ENCODE results near the gene DMTF1. TPM values are rescaled to one million over a fixed set of nuclear protein-coding genes. Genes with fewer than 3 reads are reported as not detected.

DMTF1 gene
- total RNA-seq, 1 donor from 2014 or later = 81.7 TPM

DNA sequence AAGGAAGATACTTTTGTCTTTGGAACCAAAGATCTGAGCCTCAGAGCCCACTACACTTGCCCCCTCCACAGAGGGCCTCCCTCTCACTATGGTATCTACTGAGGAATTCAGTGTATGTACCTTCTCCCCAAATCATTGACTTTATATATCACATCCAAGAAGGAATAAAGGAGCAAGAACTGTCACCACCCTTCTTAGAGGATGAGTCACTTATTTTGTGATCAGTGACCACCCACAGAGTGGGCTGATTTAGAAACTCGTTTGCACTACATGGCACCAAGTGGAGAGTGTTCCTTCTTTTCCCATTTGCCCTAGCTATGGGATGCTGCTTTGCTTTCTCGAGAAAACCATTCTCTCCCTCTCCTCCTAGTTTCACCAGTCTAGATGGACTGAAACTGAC lies 61.6 kb downstream of the DMTF1 start:
- Histone ChIP-seq H3K27ac (no peak overlapping the region), H3K9me3 (no peaks in the 10 kb centered on the region), H3K4me3 (no peak overlapping the region), H3K36me3 (peaks cover 7% of the 10 kb centered on the region), H3K27me3 (ENCODE audit: low read depth) (no peaks in the 10 kb centered on the region), H3K4me1 (peaks cover 73% of the 10 kb centered on the region)
- ATAC-seq (no peak), DNase-seq (no peak)
- TF ChIP-seq, protein P1, sequence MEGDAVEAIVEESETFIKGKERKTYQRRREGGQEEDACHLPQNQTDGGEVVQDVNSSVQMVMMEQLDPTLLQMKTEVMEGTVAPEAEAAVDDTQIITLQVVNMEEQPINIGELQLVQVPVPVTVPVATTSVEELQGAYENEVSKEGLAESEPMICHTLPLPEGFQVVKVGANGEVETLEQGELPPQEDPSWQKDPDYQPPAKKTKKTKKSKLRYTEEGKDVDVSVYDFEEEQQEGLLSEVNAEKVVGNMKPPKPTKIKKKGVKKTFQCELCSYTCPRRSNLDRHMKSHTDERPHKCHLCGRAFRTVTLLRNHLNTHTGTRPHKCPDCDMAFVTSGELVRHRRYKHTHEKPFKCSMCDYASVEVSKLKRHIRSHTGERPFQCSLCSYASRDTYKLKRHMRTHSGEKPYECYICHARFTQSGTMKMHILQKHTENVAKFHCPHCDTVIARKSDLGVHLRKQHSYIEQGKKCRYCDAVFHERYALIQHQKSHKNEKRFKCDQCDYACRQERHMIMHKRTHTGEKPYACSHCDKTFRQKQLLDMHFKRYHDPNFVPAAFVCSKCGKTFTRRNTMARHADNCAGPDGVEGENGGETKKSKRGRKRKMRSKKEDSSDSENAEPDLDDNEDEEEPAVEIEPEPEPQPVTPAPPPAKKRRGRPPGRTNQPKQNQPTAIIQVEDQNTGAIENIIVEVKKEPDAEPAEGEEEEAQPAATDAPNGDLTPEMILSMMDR (IDR thresholded peaks at IDR 0.05) = no peak
- intact Hi-C loops (cut with DNase I) = no loop called here

DNA sequence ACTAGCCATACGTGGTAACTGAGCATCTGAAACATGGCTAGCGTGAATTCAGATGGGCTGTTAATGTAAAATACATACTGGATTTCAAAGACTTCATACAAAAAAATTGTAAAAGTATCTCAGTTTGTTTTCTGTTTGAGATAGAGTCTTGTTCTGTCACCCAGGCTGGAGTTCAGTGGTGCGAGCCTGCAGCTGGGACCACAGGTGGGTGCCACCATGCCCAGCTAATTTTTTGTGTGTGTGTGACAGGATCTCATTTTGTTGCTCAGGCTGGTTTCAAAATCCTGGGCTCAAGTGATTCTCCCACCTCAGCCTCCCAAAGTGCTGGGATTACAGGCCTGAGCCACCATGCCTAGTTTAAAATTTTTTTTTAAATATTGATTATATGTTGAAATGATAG lies 62.8 kb downstream of the DMTF1 start:
- intact Hi-C loops (cut with DNase I) = no loop called here

DNA sequence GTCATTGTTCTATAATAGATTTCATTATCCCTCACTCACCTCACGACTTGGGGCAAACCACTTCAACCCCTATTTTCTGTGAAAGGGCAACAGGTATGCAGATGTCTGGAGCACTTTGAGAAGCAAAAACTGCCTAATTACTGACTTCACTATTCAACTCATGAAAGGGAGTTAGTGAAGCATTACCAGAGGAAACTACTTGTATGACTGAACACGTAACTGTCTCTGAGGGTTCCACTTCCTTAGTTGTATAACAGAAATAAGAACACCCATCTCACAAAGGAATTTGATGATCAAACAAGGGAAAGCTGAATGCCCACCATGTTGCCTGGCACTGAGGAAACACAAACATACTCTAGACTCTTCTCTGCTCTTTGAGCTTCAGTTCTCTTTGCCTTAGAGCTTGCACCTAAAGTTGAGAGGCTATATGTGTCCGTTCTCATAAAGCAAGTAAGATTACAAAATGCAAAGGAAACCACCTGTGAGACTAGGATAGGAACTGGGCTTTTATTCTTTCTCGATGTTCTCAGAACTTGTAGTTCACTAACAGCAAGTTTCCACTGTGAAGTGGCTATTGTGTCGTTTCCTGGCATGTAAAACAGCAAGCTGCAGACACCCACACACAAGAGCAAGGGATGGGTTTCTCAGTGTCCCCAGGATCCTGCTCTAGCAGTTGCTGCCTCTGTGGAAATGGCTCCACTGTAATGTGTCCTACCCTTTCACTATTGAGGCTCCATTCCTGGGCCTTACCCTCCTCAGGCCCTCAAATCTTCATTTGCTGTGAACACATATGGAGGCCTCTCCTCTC lies 64.7 kb downstream of the DMTF1 start:
- H3K4me1 ChIP-seq = peaks cover 65% of the 10 kb centered on the region
- no peaks in the 10 kb centered on the region for H3K27me3 ChIP-seq (ENCODE audit: low read depth)
- intact Hi-C loops (cut with DNase I) = no loop called here
- H3K27ac ChIP-seq = peak overlapping the region; percentile 93
- no peaks in the 10 kb centered on the region for H3K9me3 ChIP-seq
- H3K4me3 ChIP-seq = peak overlapping the region; percentile 92
- ATAC-seq (peak in 1 of 2 donors; percentile 11), DNase-seq (no peak)
- TF ChIP-seq, protein P1 (IDR thresholded peaks at IDR 0.05) = no peak
- H3K36me3 ChIP-seq = peaks cover 6% of the 10 kb centered on the region

More for the DNA sequence above, 62.8 kb downstream of the DMTF1 start:
- TF ChIP-seq, protein P1 (IDR thresholded peaks at IDR 0.05) = no peak
- no peaks in the 10 kb centered on the region for H3K9me3 ChIP-seq
- H3K36me3 ChIP-seq = peaks cover 6% of the 10 kb centered on the region
- peaks cover 72% of the 10 kb centered on the region for H3K4me1 ChIP-seq
- H3K27ac ChIP-seq = no peak overlapping the region
- ATAC-seq (no peak), DNase-seq (no peak)
- no peaks in the 10 kb centered on the region for H3K27me3 ChIP-seq (ENCODE audit: low read depth)
- no peak overlapping the region for H3K4me3 ChIP-seq

DNA sequence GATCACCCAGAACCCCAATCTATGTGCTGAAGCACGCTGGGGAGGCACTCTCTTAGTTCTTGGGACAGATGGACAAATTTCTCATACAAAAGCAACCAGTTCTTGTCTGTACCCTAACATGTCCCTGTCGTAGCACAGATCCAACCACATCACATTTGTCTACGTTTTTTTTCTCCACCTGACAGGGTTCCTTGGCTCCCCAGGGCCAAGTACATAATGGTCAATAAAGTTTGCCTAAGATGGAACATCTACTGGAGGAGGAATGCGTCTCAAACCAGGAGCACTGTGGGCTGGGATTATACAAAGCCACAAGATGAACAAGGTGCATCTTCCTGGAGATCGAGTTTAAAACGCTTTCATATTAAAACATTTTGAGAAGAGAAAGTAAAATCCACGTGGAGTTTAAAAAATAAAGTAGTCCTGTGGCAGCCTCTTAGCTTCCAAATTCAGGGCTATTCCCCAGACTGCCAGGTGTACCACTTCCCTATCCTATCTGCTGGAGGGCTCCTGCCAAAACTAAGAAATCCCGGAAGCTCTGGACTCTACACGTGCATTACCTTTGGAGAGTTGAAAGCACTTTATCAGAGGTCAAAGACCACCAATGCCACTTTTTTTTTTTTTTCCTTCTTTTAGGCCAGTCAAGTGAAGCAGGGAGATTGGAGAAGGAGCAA lies 65.9 kb downstream of the DMTF1 start:
- H3K9me3 ChIP-seq = no peaks in the 10 kb centered on the region
- DNase-seq (no peak), ATAC-seq (no peak)
- TF ChIP-seq, protein P1 (IDR thresholded peaks at IDR 0.05) = no peak
- H3K4me3 ChIP-seq = peak overlapping the region; percentile 92
- H3K36me3 ChIP-seq = peaks cover 6% of the 10 kb centered on the region
- H3K27ac ChIP-seq = peak overlapping the region; percentile 93
- intact Hi-C loops (cut with DNase I) = no loop called here
- H3K4me1 ChIP-seq = peaks cover 53% of the 10 kb centered on the region
- no peaks in the 10 kb centered on the region for H3K27me3 ChIP-seq (ENCODE audit: low read depth)

DNA sequence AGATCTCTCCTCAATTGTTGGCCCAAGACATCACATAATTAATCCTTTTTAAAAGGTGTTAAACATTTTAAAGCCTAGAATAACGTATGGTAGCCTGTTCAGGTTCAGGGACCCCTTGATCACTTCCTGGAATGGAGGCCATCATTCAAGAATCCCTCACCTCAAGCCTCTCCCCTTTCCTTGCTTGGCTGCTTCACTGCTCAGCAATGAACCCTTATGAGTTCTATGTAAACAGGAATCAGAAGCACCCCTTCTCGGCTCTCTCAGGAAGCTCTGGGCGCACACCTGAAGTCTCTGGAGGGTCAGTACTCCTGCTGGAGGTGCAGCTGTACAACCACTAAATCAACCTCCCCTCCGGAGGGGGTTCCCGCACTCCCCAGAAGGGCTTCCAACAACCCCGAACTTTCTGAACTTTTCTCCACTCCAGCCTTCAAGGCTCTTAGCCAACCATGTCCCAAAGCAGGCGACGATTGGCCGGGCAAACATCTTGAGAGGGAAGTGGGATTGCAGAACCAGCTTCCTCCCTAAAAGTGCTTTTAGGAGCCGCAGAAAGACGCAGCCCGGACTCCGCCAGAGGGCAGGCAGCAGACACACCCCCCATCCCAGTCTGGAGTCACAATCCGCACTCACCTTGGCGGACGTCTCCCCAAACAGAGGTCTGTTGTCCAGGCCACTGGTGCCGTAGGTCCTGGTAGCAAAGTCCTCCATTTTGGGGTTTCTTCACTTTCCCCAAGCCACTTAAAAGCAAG lies 66.7 kb downstream of the DMTF1 start:
- H3K27me3 ChIP-seq (ENCODE audit: low read depth) = no peaks in the 10 kb centered on the region
- peaks cover 45% of the 10 kb centered on the region for H3K4me1 ChIP-seq
- ATAC-seq (peak; percentile 77 to 81), DNase-seq (peak; percentile 90)
- peak overlapping the region; percentile 92 for H3K4me3 ChIP-seq
- H3K36me3 ChIP-seq = peaks cover 6% of the 10 kb centered on the region
- H3K27ac ChIP-seq = peak overlapping the region; percentile 93
- H3K9me3 ChIP-seq = no peaks in the 10 kb centered on the region
- intact Hi-C loops (cut with DNase I) = no loop called here
- TF ChIP-seq, protein P1 (IDR thresholded peaks at IDR 0.05) = no peak

All from lower lobe of right lung (tissue), 2 donors.